Activated CD8-positive, alpha-beta memory T cell treated with anti-CD3 and anti-CD28 coated beads, Interleukin-2, amount 50 U/mL, for 1 hour (primary cell): Measurements from ENCODE around the gene DPYSL3.

Experiments
- DNase-seq: peaks from one replicate; pipeline ENCODE4 v3.0.0-alpha.2; 2020; ENCODE audit errors: extremely low read depth

The DPYSL3 gene

GRCh38 chr5:147403651-147404640 lies 105.9 kb downstream of the DPYSL3 start:
- DNase-seq: no peak

- DNase-seq: no peak
Measured at GRCh38 chr5:147400881-147401280, 109.0 kb downstream of the DPYSL3 start.

GRCh38 chr5:147400126-147400809 lies 109.6 kb downstream of the DPYSL3 start:
- DNase-seq: no peak

GRCh38 chr5:147398860-147399259 lies 111.0 kb downstream of the DPYSL3 start:
- no peak for DNase-seq

- DNase-seq: no peak
Measured at GRCh38 chr5:147397616-147398015, 112.3 kb downstream of the DPYSL3 start.

- no peak for DNase-seq
Measured at GRCh38 chr5:147396070-147396823, 113.6 kb downstream of the DPYSL3 start.

- no peak for DNase-seq
Measured at GRCh38 chr5:147393874-147394672, 115.8 kb downstream of the DPYSL3 start.

GRCh38 chr5:147391781-147392180 lies 118.1 kb downstream of the DPYSL3 start:
- DNase-seq: no peak

- DNase-seq: no peak
Measured at GRCh38 chr5:147390654-147391225, 119.1 kb downstream of the DPYSL3 start.

GRCh38 chr5:147388184-147389108 lies 121.4 kb downstream of the DPYSL3 start:
- DNase-seq: no peak

GRCh38 chr5:147387109-147387508 lies 122.8 kb downstream of the DPYSL3 start:
- no peak for DNase-seq

GRCh38 chr5:147384346-147385193 lies 125.3 kb downstream of the DPYSL3 start:
- DNase-seq: no peak

- no peak for DNase-seq
Measured at GRCh38 chr5:147382776-147383175, 127.1 kb downstream of the DPYSL3 start.

GRCh38 chr5:147381555-147381954 lies 128.3 kb downstream of the DPYSL3 start:
- no peak for DNase-seq

GRCh38 chr5:147377682-147378081 lies 132.2 kb downstream of the DPYSL3 start:
- no peak for DNase-seq

- no peak for DNase-seq
Measured at GRCh38 chr5:147375151-147375550, 134.7 kb downstream of the DPYSL3 start.

GRCh38 chr5:147373328-147373727 lies 136.5 kb downstream of the DPYSL3 start:
- DNase-seq: no peak

- DNase-seq: no peak
Measured at GRCh38 chr5:147372191-147372590, 137.7 kb downstream of the DPYSL3 start.

- no peak for DNase-seq
Measured at GRCh38 chr5:147371290-147371689, 138.6 kb downstream of the DPYSL3 start.
